ENCODE measurements around the gene TTC39C. TPM values are rescaled to one million over a fixed set of nuclear protein-coding genes. Genes with fewer than 3 reads are reported as not detected.

Gene TTC39C
- total and polyA plus RNA-seq, 10 donors, result 15.4 to 52.3 (median 29.3) TPM

DNA sequence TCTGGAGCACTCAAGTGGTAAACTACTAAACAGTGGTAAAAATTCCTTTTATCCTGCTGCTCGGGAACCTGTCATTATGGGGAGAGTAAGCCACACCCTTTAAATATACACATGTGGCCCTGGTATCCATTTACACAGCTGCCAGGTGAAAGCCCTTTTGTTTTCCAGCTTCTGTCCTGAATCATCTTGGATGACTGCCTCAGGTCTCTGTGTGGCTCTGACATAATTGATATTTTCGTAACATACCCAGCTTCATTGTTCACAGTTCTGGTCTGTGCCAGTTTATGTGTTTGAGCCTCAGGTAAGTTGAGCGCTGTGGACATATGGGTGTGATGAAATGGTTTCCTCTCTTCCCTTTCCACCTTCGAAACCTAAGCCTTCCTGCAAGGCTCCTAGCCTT lies 15.7 kb upstream of the TTC39C start:
- no peak overlapping the region for H3K4me3 ChIP-seq
- DNase-seq, result no peak
- H3K27ac ChIP-seq, result peak overlapping the region in 3 of 8 donors; percentile 65 to 80 (median 73)
- peaks cover 0 to 30% (median 12%) of the 10 kb centered on the region in 6 donors for H3K4me1 ChIP-seq
- no peaks in the 10 kb centered on the region for H3K9me3 ChIP-seq
- TF ChIP-seq, protein P1, sequence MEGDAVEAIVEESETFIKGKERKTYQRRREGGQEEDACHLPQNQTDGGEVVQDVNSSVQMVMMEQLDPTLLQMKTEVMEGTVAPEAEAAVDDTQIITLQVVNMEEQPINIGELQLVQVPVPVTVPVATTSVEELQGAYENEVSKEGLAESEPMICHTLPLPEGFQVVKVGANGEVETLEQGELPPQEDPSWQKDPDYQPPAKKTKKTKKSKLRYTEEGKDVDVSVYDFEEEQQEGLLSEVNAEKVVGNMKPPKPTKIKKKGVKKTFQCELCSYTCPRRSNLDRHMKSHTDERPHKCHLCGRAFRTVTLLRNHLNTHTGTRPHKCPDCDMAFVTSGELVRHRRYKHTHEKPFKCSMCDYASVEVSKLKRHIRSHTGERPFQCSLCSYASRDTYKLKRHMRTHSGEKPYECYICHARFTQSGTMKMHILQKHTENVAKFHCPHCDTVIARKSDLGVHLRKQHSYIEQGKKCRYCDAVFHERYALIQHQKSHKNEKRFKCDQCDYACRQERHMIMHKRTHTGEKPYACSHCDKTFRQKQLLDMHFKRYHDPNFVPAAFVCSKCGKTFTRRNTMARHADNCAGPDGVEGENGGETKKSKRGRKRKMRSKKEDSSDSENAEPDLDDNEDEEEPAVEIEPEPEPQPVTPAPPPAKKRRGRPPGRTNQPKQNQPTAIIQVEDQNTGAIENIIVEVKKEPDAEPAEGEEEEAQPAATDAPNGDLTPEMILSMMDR (IDR thresholded peaks at IDR 0.05 in 8 of 11, conservative IDR thresholded peaks at IDR 0.05 in 3 of 11), result no peak
- TF ChIP-seq POLR2AphosphoS5 (IDR thresholded peaks at IDR 0.05) (no peak), POLR2A (IDR thresholded peaks at IDR 0.05) (no peak)
- intact Hi-C loops (cut with DNase I; ENCODE audit: low total_unique reads), result no loop called here
- no peaks in the 10 kb centered on the region for H3K27me3 ChIP-seq (replicated peaks in 1 of 7)
- WGBS, 5 donors, result 35 to 70% (median 41%) methylated on average over 4 of the region's 4 CpGs
- no peaks in the 10 kb centered on the region for H3K36me3 ChIP-seq

DNA sequence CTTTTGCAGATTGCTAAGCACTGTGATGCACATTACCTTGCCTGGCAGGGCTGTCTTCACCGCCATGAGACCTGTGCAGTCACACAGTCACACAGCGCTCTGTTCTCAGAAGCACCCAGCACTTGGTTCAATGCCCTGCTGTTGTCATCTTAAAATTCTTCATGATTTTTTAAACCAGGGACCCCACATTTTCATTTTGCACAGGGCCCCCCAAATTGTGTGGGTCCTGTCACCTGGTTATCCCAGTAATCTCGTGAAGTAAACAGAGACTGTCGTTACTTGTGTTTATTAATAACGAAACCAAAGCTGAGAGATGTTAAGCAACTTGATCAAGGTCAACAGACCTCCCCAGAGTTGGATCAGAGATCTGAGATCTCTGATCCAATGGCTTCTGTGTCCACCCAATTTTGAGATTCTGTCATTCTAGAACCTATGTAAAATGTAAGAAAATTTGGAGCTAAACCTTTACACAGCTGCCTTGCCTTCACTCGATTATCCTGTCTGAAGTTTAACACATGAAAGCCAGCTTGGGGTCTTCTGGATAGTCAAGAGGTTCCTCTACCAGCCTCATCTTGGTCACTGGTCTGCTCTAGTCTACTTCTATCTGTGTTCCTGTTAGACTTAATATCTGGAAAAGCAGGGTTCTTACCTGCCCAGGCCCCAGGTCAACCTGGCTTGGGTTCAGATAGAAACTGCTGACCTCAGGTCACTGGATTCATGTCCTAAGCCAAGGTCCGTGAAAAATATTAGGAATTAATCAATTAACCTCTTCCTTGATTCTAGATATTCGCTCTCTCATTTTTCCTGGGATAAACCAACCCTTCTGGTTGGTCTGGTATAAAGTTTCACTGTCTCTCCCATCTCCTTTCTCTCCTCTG lies 13.7 kb upstream of the TTC39C start:
- 74 to 88% (median 85%) methylated on average over 8 of the region's 8 CpGs for WGBS, 5 donors
- no peak for DNase-seq
- TF ChIP-seq POLR2A (IDR thresholded peaks at IDR 0.05), result no peak
- peak overlapping the region in 1 of 8 donors; percentile 2 for H3K4me3 ChIP-seq
- H3K27me3 ChIP-seq (replicated peaks in 1 of 7), result no peaks in the 10 kb centered on the region
- peak overlapping the region; percentile 18 to 80 (median 58) for H3K27ac ChIP-seq
- H3K9me3 ChIP-seq, result no peaks in the 10 kb centered on the region
- H3K4me1 ChIP-seq, result peaks cover 0 to 31% (median 20%) of the 10 kb centered on the region in 6 donors
- no peaks in the 10 kb centered on the region for H3K36me3 ChIP-seq
- intact Hi-C loops (cut with DNase I; ENCODE audit: low total_unique reads), result no loop called here

DNA sequence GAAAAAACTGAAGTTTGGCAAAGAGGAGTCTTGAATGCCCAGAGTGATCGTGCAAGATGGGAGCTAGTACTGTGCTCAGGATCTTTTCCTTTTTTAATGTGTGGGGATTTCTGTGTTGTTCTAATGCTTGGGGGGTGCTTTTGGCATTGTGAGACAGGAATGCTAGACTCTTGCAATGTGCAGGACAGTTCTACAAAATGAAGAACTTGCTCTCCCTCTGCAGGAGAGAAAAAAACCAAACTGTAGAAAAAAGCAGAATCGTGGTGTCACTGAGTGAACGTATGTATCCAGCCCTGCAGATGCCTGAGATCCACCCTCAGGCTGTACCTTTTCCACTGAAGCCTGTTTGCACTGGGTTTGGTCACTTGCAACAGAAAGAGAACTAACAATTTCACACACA lies 12.1 kb upstream of the TTC39C start:
- WGBS, 5 donors, result 55 to 70% (median 63%) methylated on average over 3 of the region's 3 CpGs
- Histone ChIP-seq H3K4me3 (no peak overlapping the region), H3K27me3 (replicated peaks in 1 of 7) (no peaks in the 10 kb centered on the region), H3K9me3 (no peaks in the 10 kb centered on the region), H3K4me1 (peaks cover 0 to 37% (median 20%) of the 10 kb centered on the region in 6 donors), H3K27ac (peak overlapping the region in 5 of 8 donors; percentile 11 to 80 (median 42)), H3K36me3 (no peaks in the 10 kb centered on the region)
- intact Hi-C loops (cut with DNase I; ENCODE audit: low total_unique reads), result no loop called here
- no peak for TF ChIP-seq POLR2AphosphoS5 (IDR thresholded peaks at IDR 0.05)
- no peak for TF ChIP-seq POLR2A (IDR thresholded peaks at IDR 0.05)
- DNase-seq, result no peak

DNA sequence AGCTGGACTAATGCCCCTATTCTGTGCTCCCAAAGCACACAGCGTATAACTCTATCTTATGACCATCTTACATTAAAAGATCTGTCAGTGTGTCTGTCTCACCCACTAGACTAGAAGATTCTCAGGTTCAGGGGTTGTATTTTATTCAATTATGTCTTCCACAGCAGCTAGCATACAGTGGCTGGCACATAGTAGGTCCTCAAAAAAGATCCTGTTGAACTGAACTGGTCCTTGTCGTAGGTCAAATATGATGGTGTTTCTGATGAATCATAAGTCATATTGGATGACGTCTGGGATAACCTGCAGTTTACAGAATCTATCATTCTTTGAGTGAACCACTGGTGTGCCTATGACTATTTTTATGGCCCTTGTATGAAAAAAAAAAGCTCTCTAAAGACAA lies 11.3 kb upstream of the TTC39C start:
- H3K36me3 ChIP-seq, result no peaks in the 10 kb centered on the region
- no peak overlapping the region for H3K4me3 ChIP-seq
- peak overlapping the region in 3 of 8 donors; percentile 42 to 80 (median 73) for H3K27ac ChIP-seq
- TF ChIP-seq, protein P1 (IDR thresholded peaks at IDR 0.05 in 8 of 11, conservative IDR thresholded peaks at IDR 0.05 in 3 of 11), result no peak
- no peak for TF ChIP-seq POLR2A (IDR thresholded peaks at IDR 0.05)
- TF ChIP-seq POLR2AphosphoS5 (IDR thresholded peaks at IDR 0.05), result no peak
- no peaks in the 10 kb centered on the region for H3K9me3 ChIP-seq
- WGBS, 5 donors, result 90 to 98% (median 94%) methylated on average over 3 of the region's 3 CpGs
- intact Hi-C loops (cut with DNase I; ENCODE audit: low total_unique reads), result no loop called here
- H3K27me3 ChIP-seq (replicated peaks in 1 of 7), result no peaks in the 10 kb centered on the region
- H3K4me1 ChIP-seq, result peaks cover 0 to 41% (median 20%) of the 10 kb centered on the region in 6 donors
- DNase-seq, result no peak
